Ishikawa (cell line): ENCODE results near the gene ARL4A.

Experiments
- CEBPB ChIP-seq: IDR thresholded peaks from 2 replicates; pipeline ENCODE4 v1.6.1; 2012
- CREB1 ChIP-seq: IDR thresholded peaks from 2 replicates; pipeline ENCODE4 v1.6.1; 2012; ENCODE audit warnings: low read depth
- EGR1 ChIP-seq: IDR thresholded peaks from 2 replicates; pipeline ENCODE4 v1.6.1; 2012
- EP300 ChIP-seq: IDR thresholded peaks from 2 replicates; pipeline ENCODE4 v1.6.1; 2012; ENCODE audit warnings: borderline replicate concordance
- FOXM1 ChIP-seq: IDR thresholded peaks from 2 replicates; pipeline ENCODE4 v1.6.1; 2012; ENCODE audit warnings: low read depth, borderline replicate concordance
- NFIC ChIP-seq: IDR thresholded peaks from 2 replicates; pipeline ENCODE4 v1.6.1; 2012
- RAD21 ChIP-seq: IDR thresholded peaks from 2 replicates; pipeline ENCODE4 v1.6.1; 2012; ENCODE audit warnings: low read depth
- TAF1 ChIP-seq: IDR thresholded peaks from 2 replicates; pipeline ENCODE4 v1.6.1; 2012; ENCODE audit warnings: low read depth, mild to moderate bottlenecking
- TCF12 ChIP-seq: IDR thresholded peaks from 2 replicates; pipeline ENCODE4 v1.6.1; 2012; ENCODE audit warnings: low read depth
- TEAD4 ChIP-seq: IDR thresholded peaks from 2 replicates; pipeline ENCODE4 v1.6.1; 2012
- YY1 ChIP-seq: IDR thresholded peaks from 2 replicates; pipeline ENCODE4 v1.6.1; 2012; ENCODE audit warnings: low read depth
- ZBTB7A ChIP-seq: IDR thresholded peaks from 2 replicates; pipeline ENCODE4 v1.6.1; 2012; ENCODE audit warnings: low read depth
- TF ChIP-seq, protein P1 (sequence below): IDR thresholded peaks from 2 replicates; pipeline ENCODE4 v1.6.1; 2012
- TF ChIP-seq, protein P2 (sequence below): IDR thresholded peaks from 2 replicates; pipeline ENCODE4 v1.6.1; 2012
- TF ChIP-seq, protein P3 (sequence below): IDR thresholded peaks from 2 replicates; pipeline ENCODE4 v1.6.1; 2012; ENCODE audit warnings: low read depth, mild to moderate bottlenecking

The ARL4A gene

DNA sequence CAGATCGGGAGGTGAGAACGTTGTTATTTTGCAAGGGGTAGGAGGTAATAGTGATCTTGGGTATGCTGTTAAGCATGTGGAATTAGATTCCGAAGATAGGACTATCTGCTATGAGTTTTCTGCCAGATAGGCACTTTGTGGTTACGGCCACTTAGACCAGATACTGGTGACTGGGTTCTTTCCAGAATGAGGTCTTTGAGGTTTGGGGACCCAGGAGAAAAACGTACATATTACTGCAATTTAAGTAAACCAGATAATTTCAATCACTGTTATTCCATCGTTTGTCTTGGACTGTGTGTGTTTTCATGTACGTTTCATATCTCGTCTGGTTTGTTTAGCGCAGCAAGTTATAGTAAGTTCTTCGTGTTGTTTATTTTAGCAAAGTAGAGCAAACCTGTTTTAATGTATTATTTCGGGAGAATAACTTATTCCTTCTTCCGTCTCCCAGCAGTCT, 312 bp downstream of the ARL4A start:
- TF ChIP-seq EP300 (no peak), YY1 (no peak), CREB1 (no peak), TEAD4 (no peak), ZBTB7A (no peak), TAF1 (no peak), EGR1 (no peak), TCF12 (no peak), NFIC (no peak), FOXM1 (no peak), RAD21 (no peak), CEBPB (no peak)
- TF ChIP-seq, protein P1, sequence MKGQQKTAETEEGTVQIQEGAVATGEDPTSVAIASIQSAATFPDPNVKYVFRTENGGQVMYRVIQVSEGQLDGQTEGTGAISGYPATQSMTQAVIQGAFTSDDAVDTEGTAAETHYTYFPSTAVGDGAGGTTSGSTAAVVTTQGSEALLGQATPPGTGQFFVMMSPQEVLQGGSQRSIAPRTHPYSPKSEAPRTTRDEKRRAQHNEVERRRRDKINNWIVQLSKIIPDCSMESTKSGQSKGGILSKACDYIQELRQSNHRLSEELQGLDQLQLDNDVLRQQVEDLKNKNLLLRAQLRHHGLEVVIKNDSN: no peak
- TF ChIP-seq, protein P2, sequence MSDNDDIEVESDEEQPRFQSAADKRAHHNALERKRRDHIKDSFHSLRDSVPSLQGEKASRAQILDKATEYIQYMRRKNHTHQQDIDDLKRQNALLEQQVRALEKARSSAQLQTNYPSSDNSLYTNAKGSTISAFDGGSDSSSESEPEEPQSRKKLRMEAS: no peak
- TF ChIP-seq, protein P3, sequence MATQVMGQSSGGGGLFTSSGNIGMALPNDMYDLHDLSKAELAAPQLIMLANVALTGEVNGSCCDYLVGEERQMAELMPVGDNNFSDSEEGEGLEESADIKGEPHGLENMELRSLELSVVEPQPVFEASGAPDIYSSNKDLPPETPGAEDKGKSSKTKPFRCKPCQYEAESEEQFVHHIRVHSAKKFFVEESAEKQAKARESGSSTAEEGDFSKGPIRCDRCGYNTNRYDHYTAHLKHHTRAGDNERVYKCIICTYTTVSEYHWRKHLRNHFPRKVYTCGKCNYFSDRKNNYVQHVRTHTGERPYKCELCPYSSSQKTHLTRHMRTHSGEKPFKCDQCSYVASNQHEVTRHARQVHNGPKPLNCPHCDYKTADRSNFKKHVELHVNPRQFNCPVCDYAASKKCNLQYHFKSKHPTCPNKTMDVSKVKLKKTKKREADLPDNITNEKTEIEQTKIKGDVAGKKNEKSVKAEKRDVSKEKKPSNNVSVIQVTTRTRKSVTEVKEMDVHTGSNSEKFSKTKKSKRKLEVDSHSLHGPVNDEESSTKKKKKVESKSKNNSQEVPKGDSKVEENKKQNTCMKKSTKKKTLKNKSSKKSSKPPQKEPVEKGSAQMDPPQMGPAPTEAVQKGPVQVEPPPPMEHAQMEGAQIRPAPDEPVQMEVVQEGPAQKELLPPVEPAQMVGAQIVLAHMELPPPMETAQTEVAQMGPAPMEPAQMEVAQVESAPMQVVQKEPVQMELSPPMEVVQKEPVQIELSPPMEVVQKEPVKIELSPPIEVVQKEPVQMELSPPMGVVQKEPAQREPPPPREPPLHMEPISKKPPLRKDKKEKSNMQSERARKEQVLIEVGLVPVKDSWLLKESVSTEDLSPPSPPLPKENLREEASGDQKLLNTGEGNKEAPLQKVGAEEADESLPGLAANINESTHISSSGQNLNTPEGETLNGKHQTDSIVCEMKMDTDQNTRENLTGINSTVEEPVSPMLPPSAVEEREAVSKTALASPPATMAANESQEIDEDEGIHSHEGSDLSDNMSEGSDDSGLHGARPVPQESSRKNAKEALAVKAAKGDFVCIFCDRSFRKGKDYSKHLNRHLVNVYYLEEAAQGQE: no peak

DNA sequence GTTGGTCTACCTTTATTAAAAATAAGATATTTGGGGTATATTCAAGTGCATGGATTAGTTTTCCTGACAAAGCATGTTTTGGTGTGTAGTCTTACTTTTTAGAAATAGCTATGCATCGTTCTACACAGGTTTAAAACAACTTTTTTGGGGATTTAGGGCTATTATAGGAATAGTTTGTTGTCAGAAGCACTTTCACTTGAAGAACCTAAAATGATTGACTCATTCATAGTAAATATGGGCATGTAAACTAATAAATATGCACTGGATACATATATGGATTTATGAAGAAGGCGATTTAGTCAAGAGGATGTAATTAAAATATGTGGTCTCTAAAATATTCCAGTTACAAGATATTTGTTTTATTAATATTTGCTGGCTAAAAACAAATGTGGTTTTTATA, 2.0 kb downstream of the ARL4A start:
- TF ChIP-seq EGR1: no peak
- no peak for TF ChIP-seq CREB1
- TF ChIP-seq, protein P1: no peak
- TF ChIP-seq EP300: no peak
- TF ChIP-seq, protein P2: no peak
- TF ChIP-seq TCF12: no peak
- no peak for TF ChIP-seq TAF1
- TF ChIP-seq, protein P3: no peak
- no peak for TF ChIP-seq CEBPB

DNA sequence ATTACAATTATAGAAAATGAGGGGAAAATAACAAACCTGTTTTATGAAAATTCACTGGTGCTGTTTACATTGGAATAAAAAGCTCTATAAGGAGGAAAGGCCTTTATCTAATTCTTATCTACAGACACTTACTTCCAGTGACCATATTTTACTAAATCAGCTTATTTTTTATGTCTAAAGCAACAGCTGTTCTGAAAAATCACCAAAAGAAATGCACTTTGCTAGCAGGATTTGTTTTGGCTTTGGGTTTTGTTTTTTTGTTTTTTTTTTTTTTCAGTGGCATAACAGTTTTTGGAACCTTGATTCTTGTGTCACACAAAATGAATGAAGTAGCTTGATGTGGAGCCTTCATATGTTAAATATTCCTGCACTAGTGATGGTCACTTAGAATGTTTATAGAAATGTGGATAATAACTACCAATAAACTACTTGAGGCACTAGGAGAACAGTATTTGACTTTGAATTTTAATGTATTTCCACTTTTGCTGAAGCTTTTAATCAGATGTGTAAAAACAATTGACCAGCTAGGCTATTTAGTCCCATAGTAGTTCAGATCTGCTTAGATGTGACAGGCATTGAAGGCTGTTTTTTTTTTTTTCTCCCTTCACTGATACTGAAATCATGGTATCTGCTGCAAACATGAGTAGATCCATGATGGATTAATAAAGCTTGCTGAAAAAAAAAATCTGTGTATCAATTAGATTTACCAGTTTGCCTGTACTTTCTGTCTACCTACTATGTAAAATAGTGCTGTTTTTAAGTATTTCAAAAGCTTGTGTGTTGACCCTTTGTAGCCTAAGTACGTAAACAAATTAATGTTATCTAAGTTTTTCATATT, 2.8 kb downstream of the ARL4A start:
- no peak for TF ChIP-seq TCF12

DNA sequence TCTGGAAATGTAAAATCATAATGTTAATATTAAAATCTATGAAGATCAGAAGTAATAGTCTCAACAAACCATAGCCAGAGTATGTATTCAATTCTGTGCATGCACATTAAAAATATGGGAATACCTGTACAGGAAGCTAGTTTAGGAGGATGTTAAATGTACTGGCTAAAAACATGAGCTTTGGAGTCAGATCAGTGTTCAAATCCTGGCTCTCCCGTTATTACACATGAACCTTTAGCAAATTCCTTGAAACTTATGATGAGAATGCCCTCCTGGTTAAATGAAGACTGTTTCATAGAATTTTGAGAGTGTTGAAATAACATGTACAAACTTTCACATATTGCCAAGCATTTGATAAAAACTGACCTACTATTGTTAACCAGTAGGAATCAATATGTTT, 4.6 kb downstream of the ARL4A start:
- TF ChIP-seq RAD21 (no peak), CEBPB (no peak), EGR1 (no peak), CREB1 (no peak), TEAD4 (no peak), ZBTB7A (no peak), EP300 (no peak), NFIC (no peak), TCF12 (no peak), FOXM1 (no peak)
- TF ChIP-seq, protein P3: no peak
- TF ChIP-seq, protein P1: no peak
